Smooth muscle cell of trachea (primary cell): ENCODE results near the gene ZG16B. TPM values are rescaled to one million over a fixed set of nuclear protein-coding genes. Genes with fewer than 3 reads are reported as not detected.

ENCODE experiments used
- total RNA-seq: library from RNA; depleted of rRNA; stranded (reverse); fragments of >200 nt; gene quantifications from 2 replicates; pipeline ENCODE4 v1.2.1, GENCODE V29; 2014

Gene ZG16B
- total RNA-seq = not detected in 2 replicates

GRCh38 chr16:2829501-2830354 is at the start of gene ZG16B:
Gene ZG16B, plus strand, starts transcription at chr16:2830303. Its CDS starts 139 bp downstream, at chr16:2830442.

GRCh38 chr16:2787406-2787805 is 42.7 kb upstream of the ZG16B start, which contains the start of gene PRSS33:
Gene PRSS33, minus strand, starts transcription at chr16:2787560. Its CDS starts 1,013 bp downstream, at chr16:2786547.

GRCh38 chr16:2816751-2817339 is 13.3 kb upstream of the ZG16B start, which contains the start of gene PRSS21:
Gene PRSS21, plus strand, starts transcription at chr16:2817237. Its CDS starts 32 bp downstream, at chr16:2817269.

GRCh38 chr16:2857451-2858244 is 27.5 kb downstream of the ZG16B start, which contains the start of gene PRSS22:
Gene PRSS22, minus strand, starts transcription at chr16:2858170. Its CDS starts 66 bp downstream, at chr16:2858104.

Other genes starting within 250 kb of the ZG16B start
- 17.6 and 25.6 TPM in 2 replicates for gene KCTD5, start 147.8 kb upstream of the ZG16B start, total RNA-seq
- gene PRSS27, start 110.1 kb upstream of the ZG16B start, total RNA-seq = 0.58 and 1.3 TPM in 2 replicates
- gene SRRM2, start 77.7 kb upstream of the ZG16B start, total RNA-seq = 71.9 and 83.0 TPM in 2 replicates
- 303 and 308 TPM in 2 replicates for gene ELOB, start 53.0 kb upstream of the ZG16B start, total RNA-seq
- not detected in 2 replicates for gene PRSS33, start 42.7 kb upstream of the ZG16B start, total RNA-seq
- gene PRSS41, start 31.8 kb upstream of the ZG16B start, total RNA-seq = not detected in 2 replicates
- gene PRSS21, start 13.1 kb upstream of the ZG16B start, total RNA-seq = 0.44 and 2.0 TPM in 2 replicates
- gene PRSS22, start 27.9 kb downstream of the ZG16B start, total RNA-seq = not detected in 2 replicates
- gene FLYWCH2, start 52.9 kb downstream of the ZG16B start, total RNA-seq = 73.9 and 77.1 TPM in 2 replicates
- gene FLYWCH1, start 81.6 kb downstream of the ZG16B start, total RNA-seq = 46.4 and 77.6 TPM in 2 replicates
- 0.17 TPM in 1 of 2 replicates, not detected in the other for gene KREMEN2, start 134.0 kb downstream of the ZG16B start, total RNA-seq
- 2.5 and 6.5 TPM in 2 replicates for gene PAQR4, start 139.0 kb downstream of the ZG16B start, total RNA-seq
- gene PKMYT1, start 150.1 kb downstream of the ZG16B start, total RNA-seq = 0.83 and 9.9 TPM in 2 replicates
- gene CLDN9, start 182.6 kb downstream of the ZG16B start, total RNA-seq = under 0.01 TPM in 1 of 2 replicates, not detected in the other
- gene CLDN6, start 187.9 kb downstream of the ZG16B start, total RNA-seq = 0.15 TPM in 1 of 2 replicates, not detected in the other
- gene TNFRSF12A, start 190.1 kb downstream of the ZG16B start, total RNA-seq = 91.0 and 208 TPM in 2 replicates
- 12.5 and 73.4 TPM in 2 replicates for gene HCFC1R1, start 193.6 kb downstream of the ZG16B start, total RNA-seq
- gene THOC6, start 193.7 kb downstream of the ZG16B start, total RNA-seq = 20.0 and 26.9 TPM in 2 replicates
- 0.17 TPM in 1 of 2 replicates, not detected in the other for gene BICDL2, start 206.6 kb downstream of the ZG16B start, total RNA-seq
- 0.15 TPM in 1 of 2 replicates, not detected in the other for gene MMP25, start 216.3 kb downstream of the ZG16B start, total RNA-seq
- 2.6 and 14.2 TPM in 2 replicates for gene IL32, start 235.3 kb downstream of the ZG16B start, total RNA-seq